PC-3 (cell line): ENCODE data around the gene RERE. TPM values are rescaled to one million over a fixed set of nuclear protein-coding genes. Genes with fewer than 3 reads are reported as not detected.
A peak's percentile ranks its signal among the peaks of the same experiment; 100 is the strongest.

Experiments used
- ATAC-seq: fragments of 200-7000 bp; cut with Tn5 transposase; 2 replicates; pipeline ENCODE4 v1.9.1; 2020; ENCODE audit warnings: mild to moderate bottlenecking, moderate library complexity
- BruUV-seq: library from RNA; stranded (reverse); fragments of 400-500 nt; replicated peaks from 2 replicates; lab custom pipeline; 2021; lab: Mats Ljungman, UMichigan
- CTCF ChIA-PET: fragments of 300-600 bp; sonication (Branson Sonifier 250); formaldehyde crosslinking; loops from one replicate; lab custom pipeline; 2022; ENCODE audit warnings: antibody characterized with exemption; lab: Charles Lee
- POLR2A ChIA-PET: fragments of 300-600 bp; sonication (Branson Sonifier 250); formaldehyde crosslinking; loops from one replicate; lab custom pipeline; 2022; ENCODE audit warnings: antibody characterized with exemption; ENCODE audit not compliant: unreplicated experiment; lab: Charles Lee
- DNase-seq: peaks from one replicate; pipeline ENCODE4 v3.0.0-alpha.2; 2015
- H2AFZ ChIP-seq: fragments of 300-600 bp; sonication (generic); 2 replicates; pipeline ENCODE4 v1.6.0; 2016; ENCODE audit warnings: antibody characterized with exemption, low read length
- H3F3A ChIP-seq: fragments of 300-600 bp; sonication (generic); one replicate; pipeline ENCODE4 v1.6.0; 2017; ENCODE audit warnings: antibody characterized with exemption, low read length, control low read depth, mild to moderate bottlenecking; ENCODE audit not compliant: unreplicated experiment
- H3K27ac ChIP-seq: fragments of 300-600 bp; sonication (generic); 2 replicates; pipeline ENCODE4 v1.5.1; 2016; ENCODE audit warnings: mild to moderate bottlenecking, low read length
- H3K27me3 ChIP-seq: fragments of 300-600 bp; sonication (generic); 2 replicates; pipeline ENCODE4 v1.6.1; 2016; ENCODE audit warnings: low read length, mixed read lengths
- H3K36me3 ChIP-seq: fragments of 300-600 bp; sonication (generic); 2 replicates; pipeline ENCODE4 v1.6.1; 2016; ENCODE audit warnings: low read depth, mixed run types, low read length, mixed read lengths
- H3K4me1 ChIP-seq: fragments of 300-600 bp; sonication (generic); 2 replicates; pipeline ENCODE4 v1.5.1; 2016; ENCODE audit warnings: low read length; ENCODE audit not compliant: insufficient read depth
- H3K4me2 ChIP-seq: fragments of 300-600 bp; sonication (generic); 2 replicates; pipeline ENCODE4 v1.6.0; 2016; ENCODE audit warnings: low read length
- H3K4me3 ChIP-seq: fragments of 300-600 bp; sonication (generic); 2 replicates; pipeline ENCODE4 v1.5.1; 2016; ENCODE audit warnings: mild to moderate bottlenecking, low read length, mixed read lengths
- H3K79me2 ChIP-seq: fragments of 300-600 bp; sonication (generic); 2 replicates; pipeline ENCODE4 v1.6.1; 2017; ENCODE audit warnings: low read length, mixed read lengths
- H3K9ac ChIP-seq: fragments of 300-600 bp; sonication (generic); 2 replicates; pipeline ENCODE4 v1.6.0; 2016; ENCODE audit warnings: mild to moderate bottlenecking, low read length
- H3K9me2 ChIP-seq: fragments of 300-600 bp; sonication (generic); replicated peaks from 2 replicates; pipeline ENCODE4 v1.6.1; 2016; ENCODE audit warnings: mixed run types, low read length, mixed read lengths
- H3K9me3 ChIP-seq: fragments of 300-600 bp; sonication (generic); 2 replicates; pipeline ENCODE4 v1.6.1; 2016; ENCODE audit warnings: low read length, mixed read lengths
- H4K20me1 ChIP-seq: fragments of 300-600 bp; sonication (generic); 2 replicates; pipeline ENCODE4 v1.6.1; 2016; ENCODE audit warnings: low read length, mixed read lengths
- EZH2 ChIP-seq: fragments of 300-600 bp; sonication (generic); IDR thresholded peaks from one replicate; pipeline ENCODE4 v1.6.1; 2017; ENCODE audit warnings: antibody characterized with exemption, mild to moderate bottlenecking, low read length; ENCODE audit not compliant: unreplicated experiment
- EZH2phosphoT487 ChIP-seq: fragments of 300-600 bp; sonication (generic); IDR thresholded peaks from 2 replicates; pipeline ENCODE4 v1.6.1; 2018; ENCODE audit warnings: mild to moderate bottlenecking, antibody characterized with exemption, low read length, borderline replicate concordance
- intact Hi-C: fragments of 100-400 bp; cut with micrococcal nuclease; formaldehyde crosslinking; loops from 2 replicates; pipeline ENCODE4 v1.9.0; 2023
- total RNA-seq: library from RNA; depleted of rRNA; stranded (reverse); fragments of >200 nt; gene quantifications from 2 replicates; pipeline ENCODE4 v1.2.3, GENCODE V29; 2014
- TF ChIP-seq, protein P1 (sequence below): fragments of 300-600 bp; sonication (generic); conservative IDR thresholded peaks from 2 replicates; pipeline ENCODE4 v1.5.1; 2017; ENCODE audit warnings: antibody characterized with exemption, low read depth, mild to moderate bottlenecking, low read length

The RERE gene
- total RNA-seq, 1 experiment from 2014 or later: 24.2 TPM

DNA sequence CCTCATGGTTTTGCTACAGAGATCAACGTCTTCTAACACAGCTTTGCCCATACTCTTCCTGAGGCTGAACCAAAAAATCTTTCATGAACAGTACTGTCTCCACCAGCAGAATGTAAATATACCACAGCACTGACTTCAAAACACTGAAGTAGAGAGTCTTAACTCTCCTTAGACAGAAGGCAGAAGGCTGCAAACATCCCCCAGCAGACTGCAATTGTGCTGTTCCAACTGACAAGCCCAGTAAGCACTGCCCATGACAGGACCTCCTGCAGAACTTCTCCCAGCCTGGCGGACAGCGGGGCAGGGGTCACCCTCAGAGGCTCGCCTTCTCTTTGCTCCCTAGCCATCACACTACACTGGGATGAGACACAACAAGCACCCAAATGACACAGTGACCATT is 218.7 kb downstream of the RERE start:
- Histone ChIP-seq H3K9me2 (no peaks in the 10 kb centered on the region), H3K79me2 (no peaks in the 10 kb centered on the region), H3K4me3 (no peak overlapping the region), H3F3A (no peaks in the 10 kb centered on the region), H4K20me1 (no peaks in the 10 kb centered on the region), H3K27me3 (no peaks in the 10 kb centered on the region), H3K27ac (no peak overlapping the region), H3K36me3 (no peaks in the 10 kb centered on the region), H3K9me3 (no peaks in the 10 kb centered on the region), H3K9ac (no peak overlapping the region), H3K4me2 (no peak overlapping the region), H2AFZ (no peak overlapping the region), H3K4me1 (no peaks in the 10 kb centered on the region)
- POLR2A ChIA-PET: no interaction called here
- DNase-seq: no peak
- BruUV-seq: no TSS peak
- ATAC-seq: no peak
- TF ChIP-seq, protein P1, sequence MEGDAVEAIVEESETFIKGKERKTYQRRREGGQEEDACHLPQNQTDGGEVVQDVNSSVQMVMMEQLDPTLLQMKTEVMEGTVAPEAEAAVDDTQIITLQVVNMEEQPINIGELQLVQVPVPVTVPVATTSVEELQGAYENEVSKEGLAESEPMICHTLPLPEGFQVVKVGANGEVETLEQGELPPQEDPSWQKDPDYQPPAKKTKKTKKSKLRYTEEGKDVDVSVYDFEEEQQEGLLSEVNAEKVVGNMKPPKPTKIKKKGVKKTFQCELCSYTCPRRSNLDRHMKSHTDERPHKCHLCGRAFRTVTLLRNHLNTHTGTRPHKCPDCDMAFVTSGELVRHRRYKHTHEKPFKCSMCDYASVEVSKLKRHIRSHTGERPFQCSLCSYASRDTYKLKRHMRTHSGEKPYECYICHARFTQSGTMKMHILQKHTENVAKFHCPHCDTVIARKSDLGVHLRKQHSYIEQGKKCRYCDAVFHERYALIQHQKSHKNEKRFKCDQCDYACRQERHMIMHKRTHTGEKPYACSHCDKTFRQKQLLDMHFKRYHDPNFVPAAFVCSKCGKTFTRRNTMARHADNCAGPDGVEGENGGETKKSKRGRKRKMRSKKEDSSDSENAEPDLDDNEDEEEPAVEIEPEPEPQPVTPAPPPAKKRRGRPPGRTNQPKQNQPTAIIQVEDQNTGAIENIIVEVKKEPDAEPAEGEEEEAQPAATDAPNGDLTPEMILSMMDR: no peak
- no peak for TF ChIP-seq EZH2phosphoT487
- TF ChIP-seq EZH2: no peak
- CTCF ChIA-PET: no interaction called here
- intact Hi-C loops: no loop called here

- Histone ChIP-seq H3K79me2 (no peaks in the 10 kb centered on the region), H3K27me3 (no peaks in the 10 kb centered on the region), H4K20me1 (no peaks in the 10 kb centered on the region), H3K27ac (no peak overlapping the region), H3K4me2 (no peak overlapping the region), H3K9me3 (no peaks in the 10 kb centered on the region), H3K36me3 (no peaks in the 10 kb centered on the region), H3K9me2 (no peaks in the 10 kb centered on the region), H3K4me3 (no peak overlapping the region), H3F3A (no peaks in the 10 kb centered on the region), H3K9ac (no peak overlapping the region), H3K4me1 (no peaks in the 10 kb centered on the region), H2AFZ (no peak overlapping the region)
- POLR2A ChIA-PET: interaction anchor here (0.6 kb wide), 1 partner anchor 755 kb away, joined by 3 read pairs; no protein-coding TSS in a partner anchor
- no TSS peak for BruUV-seq
- no peak for TF ChIP-seq EZH2phosphoT487
- TF ChIP-seq, protein P1: 0 out of 2 replicates have a peak, but pooled peaks have one; percentile 8
- no peak for TF ChIP-seq EZH2
- CTCF ChIA-PET: no interaction called here
- DNase-seq (no peak), ATAC-seq (no peak)
- intact Hi-C loops: no loop called here
Measured at GRCh38 chr1:8598060-8598724, 219.2 kb downstream of the RERE start.

GRCh38 chr1:8597455-8597854 is 220.0 kb downstream of the RERE start:
- H2AFZ ChIP-seq: no peak overlapping the region
- POLR2A ChIA-PET: no interaction called here
- H3K27ac ChIP-seq: no peak overlapping the region
- H3K4me3 ChIP-seq: no peak overlapping the region
- no peaks in the 10 kb centered on the region for H3K36me3 ChIP-seq
- CTCF ChIA-PET: no interaction called here
- no peaks in the 10 kb centered on the region for H3K27me3 ChIP-seq
- DNase-seq (no peak), ATAC-seq (no peak)
- H3K9ac ChIP-seq: no peak overlapping the region
- H3K4me2 ChIP-seq: no peak overlapping the region
- H3K4me1 ChIP-seq: no peaks in the 10 kb centered on the region
- no peaks in the 10 kb centered on the region for H4K20me1 ChIP-seq
- TF ChIP-seq, protein P1: no peak
- intact Hi-C loops: no loop called here
- H3K79me2 ChIP-seq: no peaks in the 10 kb centered on the region
- no peaks in the 10 kb centered on the region for H3K9me2 ChIP-seq
- no TSS peak for BruUV-seq
- H3K9me3 ChIP-seq: no peaks in the 10 kb centered on the region
- no peaks in the 10 kb centered on the region for H3F3A ChIP-seq
